CD4-positive, alpha-beta T cell treated with Interleukin-15 for 1 hour (primary cell): ENCODE data around the gene CPSF2.

Experiments used
- DNase-seq: peaks from one replicate; pipeline ENCODE4 v3.0.0-alpha.2; 2020

Gene CPSF2

DNA sequence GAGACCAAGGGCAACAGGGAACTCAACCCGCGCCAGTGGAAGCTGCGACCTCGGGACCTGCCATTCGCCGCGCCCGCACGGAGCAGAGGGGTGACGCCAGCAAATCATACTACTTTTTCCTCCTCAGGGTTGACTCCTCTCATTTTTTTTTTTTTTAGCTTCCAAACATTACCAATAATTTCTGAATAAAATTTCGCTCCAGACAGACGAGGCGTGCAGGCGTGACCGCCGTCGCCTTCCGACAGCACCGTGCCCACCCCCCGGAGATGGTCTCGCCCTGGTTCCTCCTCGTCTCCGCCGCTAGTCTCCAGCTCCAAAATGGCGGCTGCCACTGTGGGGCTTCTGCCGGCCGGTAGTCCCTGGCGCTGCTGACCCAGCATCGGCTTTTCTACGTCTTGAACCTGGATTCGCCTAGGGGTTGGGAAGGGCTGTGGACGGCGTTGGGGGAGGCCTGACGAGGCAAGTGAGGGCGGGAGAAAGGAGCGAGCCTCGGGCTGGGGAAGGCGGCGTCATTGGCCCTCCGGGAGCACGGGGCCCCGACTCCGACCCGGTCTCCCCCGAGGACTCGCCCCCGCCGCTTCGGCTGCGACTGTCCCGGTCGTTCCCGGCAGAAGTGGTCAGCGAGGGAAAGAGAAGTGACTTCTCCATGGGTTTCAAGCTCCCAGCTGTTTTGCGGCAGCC, at the start of gene CPSF2, which contains the start of gene NDUFB1:
Gene CPSF2 (plus strand): TSS at position 300 of the 681 bp plus-strand sequence. CDS start 9,016 bp downstream, outside the sequence.
Gene NDUFB1 (minus strand): TSS at position 37 of the 681 bp plus-strand sequence. CDS start 4,069 bp downstream, outside the sequence.
- peak; percentile 74 for DNase-seq

DNA sequence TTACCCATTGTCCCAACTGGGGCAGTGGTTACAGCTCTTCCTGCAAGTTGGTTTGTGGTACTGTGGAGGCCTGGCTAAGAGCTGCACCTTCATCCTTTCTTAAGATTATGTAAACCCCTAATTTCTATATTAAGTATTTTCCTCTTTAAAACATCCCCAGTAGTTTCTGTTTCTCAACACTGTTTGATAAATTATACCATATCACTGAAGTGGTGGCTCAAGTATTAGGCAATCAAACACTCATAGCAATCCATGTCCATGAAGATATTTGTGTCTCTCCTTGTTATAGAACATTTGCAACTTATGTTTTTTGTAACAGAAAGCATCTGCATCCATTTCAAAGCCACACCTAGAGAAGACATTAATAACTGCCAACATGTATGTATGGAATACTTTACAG, 47.2 kb upstream of the CPSF2 start:
- no peak for DNase-seq

DNA sequence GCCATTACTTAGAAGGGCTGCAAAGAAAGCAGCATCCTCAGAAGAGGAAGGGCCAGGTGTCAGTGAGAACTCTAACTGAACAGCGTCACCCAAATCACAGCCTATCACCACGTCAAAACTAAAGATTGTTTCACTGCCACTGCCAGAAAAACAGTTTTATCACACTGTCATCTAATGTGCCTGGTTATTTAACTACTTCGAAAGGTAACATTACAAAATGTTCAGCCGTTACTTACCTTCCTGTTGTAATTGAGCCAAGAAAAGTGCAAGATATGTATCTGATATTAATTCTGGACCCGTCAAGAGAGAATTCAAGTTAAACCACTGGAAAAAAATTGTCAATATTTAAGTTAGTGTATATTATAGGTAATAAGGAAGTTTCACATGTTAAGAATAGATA, 33.3 kb upstream of the CPSF2 start:
- DNase-seq: no peak

DNA sequence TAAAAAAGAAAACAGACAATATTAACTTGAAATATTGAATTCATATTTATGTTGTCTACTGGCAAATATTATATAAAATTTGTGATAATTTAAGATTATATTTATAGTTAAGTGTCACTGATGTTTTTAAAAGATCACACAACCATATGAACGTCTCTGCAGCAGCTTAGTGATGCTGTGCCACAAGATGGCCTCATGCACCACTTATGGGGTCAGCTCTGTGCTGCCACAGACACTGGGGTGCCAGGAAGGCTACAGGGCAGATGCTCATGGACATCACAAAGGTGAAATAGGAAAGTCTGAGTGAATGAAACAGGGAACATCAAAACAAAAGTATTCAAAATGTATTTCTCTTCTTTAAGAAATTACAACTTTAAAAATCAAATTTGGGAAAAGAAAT, 28.4 kb upstream of the CPSF2 start:
- no peak for DNase-seq

DNA sequence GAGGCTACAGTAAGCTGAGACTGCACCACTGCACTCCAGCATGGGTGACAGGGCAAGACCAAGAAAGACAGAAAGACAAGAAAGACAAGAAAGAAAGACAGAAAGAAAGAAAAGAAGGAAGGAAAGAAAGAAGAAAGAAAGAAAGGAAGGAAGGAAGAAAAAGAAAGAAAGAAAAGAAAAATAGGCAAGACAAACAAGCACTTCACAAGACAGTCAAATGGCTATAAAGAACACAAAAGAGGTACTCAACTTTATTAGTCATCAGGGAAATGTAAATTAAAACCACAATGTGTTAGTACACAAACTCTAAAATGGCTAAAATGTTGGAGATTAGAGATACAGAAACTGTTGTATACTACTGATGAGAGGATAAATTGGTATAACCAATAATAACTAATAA, 22.0 kb upstream of the CPSF2 start:
- no peak for DNase-seq

DNA sequence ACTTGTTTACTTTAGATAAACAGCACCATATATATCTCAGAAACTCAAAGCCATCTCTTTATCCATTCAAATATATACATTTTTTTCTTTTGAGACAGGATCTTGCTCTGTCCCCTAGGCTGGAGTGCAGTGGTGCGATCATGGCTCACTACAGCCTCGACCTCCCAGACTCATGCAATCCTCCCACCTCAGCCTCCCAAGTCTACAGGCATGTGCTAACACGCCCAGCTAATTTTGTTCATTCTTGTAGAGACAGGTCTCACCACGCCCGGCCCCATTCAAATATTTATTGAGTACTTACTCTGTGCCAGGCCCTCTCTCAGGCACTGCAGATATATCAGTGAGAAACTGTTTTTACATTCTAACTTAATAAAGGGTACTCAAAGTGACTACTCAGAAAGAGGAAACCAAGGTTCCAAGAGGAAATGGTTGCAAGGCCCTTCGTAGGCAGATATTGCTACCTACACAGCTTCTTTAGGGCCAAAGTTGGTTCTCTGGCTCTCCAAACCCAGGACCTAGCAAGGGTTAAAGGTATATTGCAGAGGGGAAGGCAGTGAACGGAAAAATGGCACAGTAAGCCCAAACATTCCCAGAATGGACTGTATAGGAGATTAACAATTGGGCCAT, 18.3 kb upstream of the CPSF2 start:
- no peak for DNase-seq

DNA sequence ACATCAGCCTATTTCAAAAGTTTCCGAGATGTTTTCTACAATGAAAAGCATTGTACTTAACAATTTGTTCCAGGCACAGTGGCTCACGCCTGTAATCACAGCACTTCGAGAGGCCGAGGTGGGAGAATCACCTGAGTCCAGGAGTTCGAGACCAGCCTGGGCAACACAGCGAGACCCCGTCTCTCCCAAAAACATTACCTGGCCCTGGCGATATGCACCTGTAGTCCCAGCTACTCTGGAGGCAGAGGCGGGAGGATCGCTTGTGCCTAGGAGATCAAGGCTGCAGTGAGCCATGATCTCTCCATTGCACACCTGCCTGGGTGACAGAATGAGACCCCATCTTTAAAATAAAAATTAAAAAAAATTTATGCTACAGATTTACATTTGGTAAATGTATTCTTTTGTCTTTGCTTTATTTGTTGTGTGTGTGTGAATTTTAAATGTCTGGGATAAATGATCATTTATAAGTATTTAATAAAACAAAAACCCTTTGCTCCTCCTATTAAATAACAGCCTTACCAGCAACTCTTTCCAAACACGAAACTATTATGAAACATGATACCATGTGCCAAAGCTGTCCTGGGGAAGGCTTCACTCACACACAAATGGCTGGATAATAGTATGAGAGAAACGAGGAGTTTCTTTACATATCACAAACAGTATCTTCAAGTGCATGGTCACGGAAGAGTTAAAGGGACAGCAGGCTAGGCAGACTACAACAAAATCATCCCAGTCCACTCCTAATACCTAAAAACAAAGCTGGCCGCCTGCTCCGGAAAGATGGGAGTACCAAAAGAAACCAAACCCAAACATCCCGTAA, 16.5 kb upstream of the CPSF2 start:
- DNase-seq: no peak

DNA sequence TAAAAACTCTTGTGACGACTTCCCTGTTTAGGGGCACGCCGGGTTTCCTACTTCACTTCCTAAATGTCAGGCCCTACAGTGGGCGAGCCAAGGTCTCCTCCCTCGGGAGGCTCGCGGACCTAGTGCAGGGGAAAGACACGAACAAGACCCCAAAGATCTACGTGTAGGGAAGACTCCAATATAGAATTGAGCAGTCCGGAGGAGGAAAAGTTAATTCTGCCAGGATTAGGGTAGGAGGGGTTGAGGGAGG, 16.0 kb upstream of the CPSF2 start:
- no peak for DNase-seq

DNA sequence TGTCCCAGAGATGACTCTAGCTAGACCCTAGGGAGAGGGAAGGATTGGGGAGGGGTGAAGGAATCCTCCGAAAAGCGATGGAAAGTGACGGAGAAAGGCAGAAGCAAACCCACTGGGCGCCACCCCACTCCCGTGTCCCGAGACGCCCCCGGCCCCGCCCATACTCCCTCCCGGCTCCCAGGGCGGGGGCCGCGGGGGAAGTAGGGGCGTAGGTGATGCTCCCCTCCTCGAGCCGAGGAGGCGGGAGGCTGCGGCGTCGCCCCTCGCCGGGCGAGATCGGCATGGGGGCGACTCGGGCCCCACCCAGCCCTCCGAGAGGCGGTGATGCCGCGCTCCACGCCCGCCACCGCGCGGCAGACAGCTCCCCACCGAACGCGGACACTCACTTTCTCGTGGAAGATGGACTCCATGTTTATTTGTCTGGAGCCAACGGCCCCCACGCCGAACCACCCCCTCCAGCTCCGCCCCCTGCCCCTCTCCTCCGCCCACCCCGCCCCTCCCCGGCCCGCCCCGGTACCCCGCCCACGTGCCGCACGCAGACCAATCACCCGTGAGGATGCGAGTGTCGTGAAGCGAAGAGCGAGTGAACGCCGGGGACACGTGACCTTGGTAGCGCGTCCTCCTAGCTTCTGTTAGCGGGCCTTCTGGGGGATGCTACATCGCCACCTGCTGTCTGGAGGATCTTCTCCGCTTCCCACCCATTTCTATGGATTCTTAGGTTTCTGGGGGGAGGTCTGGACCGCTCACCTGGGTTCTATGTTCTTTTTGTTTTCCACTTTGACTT, 15.4 kb upstream of the CPSF2 start, which contains the start of gene ATXN3:
Gene ATXN3 (minus strand): TSS at position 440 of the 784 bp plus-strand sequence. CDS start 30 bp downstream, at position 410.
- peak; percentile 97 for DNase-seq

DNA sequence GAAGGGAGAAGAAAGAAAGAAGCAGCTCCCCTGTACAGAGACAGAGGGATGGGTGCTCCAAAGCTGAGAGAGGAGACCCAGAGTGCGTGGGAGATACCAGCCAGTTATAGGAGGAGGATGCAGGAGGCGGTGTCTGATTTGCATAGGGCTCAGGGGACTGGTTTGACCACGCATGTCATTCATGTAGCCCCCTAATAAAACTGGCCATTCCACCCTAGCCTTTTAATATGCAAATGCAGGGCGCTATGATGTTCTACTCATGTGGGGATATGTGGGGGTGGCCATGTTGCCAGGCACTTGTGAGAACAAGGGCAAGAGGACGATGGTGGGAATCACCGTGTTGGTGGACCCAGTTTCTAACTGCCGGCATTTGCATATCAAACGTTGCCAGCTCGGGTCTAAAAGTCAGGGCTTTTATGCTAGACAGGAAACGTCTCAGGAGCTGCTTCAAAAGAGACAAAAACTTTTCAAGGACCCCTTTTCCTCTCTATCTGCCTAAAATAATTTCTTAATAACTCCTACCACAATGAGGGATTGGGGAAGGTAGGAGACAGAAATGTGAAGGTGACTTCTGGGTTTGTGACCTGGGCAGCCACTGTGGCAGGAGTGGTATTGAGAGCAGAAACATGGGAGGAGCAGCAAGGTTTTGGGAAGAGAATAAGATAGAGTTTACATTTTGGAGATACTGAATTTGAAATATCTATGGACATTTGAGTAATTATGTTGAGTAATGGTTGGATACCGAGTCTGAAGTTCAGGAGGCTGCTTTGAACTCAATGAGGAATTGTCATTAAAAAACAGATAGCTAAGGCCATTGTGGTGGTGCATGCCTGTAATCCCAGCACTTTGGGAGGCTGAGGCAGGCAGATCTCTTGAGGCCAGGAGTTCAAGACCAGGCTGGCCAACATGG, 13.2 kb upstream of the CPSF2 start:
- no peak for DNase-seq

DNA sequence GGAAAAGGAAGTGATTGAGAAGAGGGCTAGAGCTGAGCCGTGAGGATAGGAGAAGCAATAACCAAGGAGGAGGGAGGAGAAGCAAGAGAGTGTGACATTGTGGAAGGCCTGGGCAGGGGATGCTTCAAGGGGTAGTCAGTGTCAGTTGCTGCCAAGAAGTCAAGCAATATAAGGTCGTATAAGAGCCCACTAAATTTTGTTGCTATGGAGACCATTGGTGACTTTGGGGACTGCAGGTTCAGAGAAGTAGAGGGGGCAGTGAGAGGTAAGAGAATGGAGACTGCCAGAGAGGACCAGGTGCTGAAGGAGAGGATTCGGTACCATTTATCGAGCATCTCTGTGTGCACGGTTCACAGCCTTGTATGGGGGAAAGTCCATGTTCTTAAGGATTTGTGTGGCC, 12.3 kb upstream of the CPSF2 start:
- DNase-seq: no peak

DNA sequence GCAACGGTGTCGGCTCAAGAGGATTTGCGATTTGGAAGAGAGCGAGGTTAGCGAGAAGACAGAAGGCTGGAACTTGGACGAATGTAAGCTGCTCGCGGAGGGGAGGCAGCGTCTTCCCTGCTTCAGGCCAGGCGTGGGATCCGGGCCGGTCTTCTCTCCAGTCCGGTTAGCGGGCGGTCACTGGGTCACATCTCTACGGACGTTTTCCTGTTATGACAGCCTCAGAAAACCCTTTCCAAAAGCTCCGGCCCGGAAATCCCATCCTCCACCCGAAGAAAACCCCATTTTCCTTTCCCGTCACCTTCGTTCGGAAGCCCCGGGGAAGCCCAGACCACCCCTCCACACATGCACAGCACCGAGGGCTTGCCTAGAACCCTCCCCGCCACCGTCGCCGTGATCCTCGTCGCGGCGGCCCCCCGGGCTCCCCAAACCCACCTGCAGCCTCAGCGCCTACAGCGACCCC, 531 bp upstream of the CPSF2 start:
- DNase-seq: no peak

DNA sequence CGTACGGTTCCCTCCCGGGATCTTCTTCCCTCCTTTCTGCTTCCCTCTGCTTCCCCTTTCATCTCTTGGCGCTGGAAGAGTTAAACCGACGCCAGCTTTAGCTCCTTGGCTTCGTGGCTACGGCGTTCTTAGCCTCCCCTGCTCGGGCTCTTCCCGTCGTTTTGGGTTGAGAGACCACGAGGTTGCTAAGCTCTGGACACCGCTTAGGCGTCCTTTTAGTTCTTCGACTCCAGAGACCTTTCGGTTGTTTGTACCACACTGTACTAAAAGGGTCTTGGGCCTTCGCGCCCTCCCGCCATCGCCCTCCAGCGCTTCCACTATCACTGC, 545 bp downstream of the CPSF2 start:
- no peak for DNase-seq

DNA sequence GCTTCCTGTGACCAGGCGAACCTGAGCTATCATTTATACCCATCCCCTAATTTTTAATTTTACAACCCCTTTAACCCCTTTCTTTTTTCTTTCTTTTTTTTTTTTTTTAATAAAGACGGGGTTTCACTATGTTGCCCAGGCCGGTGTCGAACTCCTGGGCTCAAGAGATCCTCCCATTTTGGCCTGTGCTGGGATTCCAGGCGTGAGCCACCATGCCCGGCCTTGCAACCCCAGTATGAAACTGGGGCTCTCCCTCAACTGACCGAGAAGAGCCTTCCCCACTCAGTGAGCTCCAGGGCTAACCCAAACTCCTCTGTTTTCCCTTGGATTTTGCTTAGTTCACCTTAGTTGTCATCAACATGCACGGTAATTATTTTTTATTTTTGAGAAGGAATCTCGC, 992 bp downstream of the CPSF2 start:
- DNase-seq: no peak

DNA sequence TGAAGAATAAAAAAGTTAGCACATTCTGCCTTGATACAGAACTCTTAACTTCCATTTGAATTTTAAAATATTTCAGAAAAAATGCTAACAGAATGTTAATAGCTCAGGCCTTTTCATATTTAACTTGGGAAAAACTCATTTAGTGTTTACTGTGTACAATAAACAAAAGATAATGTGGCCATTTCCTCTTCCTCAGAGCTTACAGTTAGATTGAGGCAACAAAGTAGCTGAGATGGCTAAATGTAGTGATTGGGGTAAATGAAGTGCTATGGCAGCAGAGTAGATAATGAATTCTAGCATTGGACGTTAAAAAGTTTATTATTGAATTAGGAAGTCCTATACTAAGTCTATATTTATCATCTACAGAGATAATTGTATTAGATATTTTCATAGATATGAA, 12.7 kb downstream of the CPSF2 start:
- no peak for DNase-seq

DNA sequence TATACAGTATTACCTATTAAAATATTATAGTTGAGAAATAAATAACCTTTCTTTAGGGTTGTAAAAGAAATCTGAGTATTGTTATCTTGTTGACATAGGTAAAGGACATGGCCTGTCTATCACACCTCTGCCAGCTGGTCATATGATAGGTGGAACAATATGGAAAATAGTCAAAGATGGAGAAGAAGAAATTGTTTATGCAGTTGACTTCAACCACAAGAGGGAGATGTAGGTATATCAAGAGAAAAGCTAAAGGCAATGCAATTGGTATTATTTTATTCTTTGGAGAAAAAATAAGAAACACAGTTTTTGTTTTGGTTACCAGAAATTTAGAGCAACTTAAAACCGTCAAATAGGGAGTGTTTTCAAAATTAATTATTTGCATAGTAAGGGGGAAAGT, 13.5 kb downstream of the CPSF2 start:
- DNase-seq: no peak

DNA sequence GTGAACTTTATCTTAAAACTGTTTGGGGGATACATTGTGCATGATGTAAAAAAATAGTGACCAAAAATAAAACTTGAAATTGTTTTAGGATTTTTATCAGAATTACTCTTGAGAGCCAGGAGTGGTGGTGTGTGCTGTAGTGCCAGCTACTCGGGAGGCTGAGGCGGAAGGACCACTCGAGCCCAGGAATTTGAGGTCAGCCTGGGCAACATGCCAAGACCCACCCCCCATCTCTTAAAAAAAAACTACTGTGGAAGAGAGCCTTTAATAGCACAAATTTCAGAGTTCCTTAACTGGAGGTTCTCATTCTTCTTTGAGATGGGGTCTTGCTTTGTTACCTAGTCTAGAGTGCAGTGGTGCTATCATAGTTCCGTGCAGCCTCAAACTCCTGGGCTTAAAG, 21.5 kb downstream of the CPSF2 start:
- DNase-seq: no peak

DNA sequence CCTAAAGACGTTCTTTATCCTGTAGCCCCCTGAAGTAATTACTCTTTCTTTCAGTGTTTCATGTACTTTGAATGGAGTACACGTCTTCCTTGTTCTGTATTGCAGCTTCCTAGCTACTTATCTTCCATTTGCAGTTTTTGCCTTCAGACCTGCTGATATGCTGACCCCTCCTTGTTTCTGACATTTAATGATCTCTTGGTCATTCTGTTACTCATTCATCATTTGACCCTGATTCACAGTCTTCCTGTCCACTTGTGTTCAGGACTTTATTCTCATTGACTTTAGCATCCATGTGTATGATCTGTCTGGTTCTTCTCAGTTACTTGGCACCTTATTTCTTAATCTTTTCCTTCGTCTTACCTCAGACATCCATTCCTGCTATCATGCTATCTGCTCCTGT, 22.2 kb downstream of the CPSF2 start:
- DNase-seq: no peak

DNA sequence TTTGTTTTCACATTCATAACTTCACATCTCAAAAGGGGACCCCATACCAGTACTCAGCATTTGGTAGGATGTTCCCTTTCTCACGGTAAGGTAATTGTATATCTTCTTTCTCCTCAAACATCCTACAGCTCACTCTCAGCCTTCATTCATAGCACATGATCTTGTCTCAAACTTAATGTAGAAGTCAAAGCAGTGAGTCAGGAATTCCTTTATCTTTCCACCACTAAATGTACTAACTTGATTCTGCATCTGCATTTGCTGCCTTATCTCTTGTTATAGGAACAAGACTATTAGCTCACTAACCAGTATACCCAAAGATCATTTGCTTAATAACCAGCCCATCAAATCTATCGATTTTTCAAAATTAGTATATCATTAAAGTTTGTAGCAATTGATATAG, 22.9 kb downstream of the CPSF2 start:
- DNase-seq: no peak

DNA sequence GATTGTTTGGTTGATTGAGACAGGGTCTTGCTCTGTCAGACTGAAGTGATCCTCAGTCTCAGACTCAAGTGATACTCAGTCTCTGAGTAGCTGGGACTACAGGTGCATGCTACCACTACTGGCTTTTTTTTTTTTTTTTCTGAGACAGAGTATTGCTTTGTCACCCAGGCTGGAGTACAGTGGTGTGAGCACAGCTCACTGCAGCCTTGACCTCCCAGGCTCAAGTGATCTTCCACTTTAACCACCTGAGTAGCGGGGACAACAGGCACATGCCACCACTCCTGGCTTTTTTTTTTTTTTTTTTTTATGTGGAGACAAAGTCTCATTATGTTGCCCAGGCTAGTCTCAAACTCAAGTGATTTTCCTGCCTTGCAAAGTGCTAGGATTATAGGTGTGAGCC, 31.8 kb downstream of the CPSF2 start:
- DNase-seq: no peak

DNA sequence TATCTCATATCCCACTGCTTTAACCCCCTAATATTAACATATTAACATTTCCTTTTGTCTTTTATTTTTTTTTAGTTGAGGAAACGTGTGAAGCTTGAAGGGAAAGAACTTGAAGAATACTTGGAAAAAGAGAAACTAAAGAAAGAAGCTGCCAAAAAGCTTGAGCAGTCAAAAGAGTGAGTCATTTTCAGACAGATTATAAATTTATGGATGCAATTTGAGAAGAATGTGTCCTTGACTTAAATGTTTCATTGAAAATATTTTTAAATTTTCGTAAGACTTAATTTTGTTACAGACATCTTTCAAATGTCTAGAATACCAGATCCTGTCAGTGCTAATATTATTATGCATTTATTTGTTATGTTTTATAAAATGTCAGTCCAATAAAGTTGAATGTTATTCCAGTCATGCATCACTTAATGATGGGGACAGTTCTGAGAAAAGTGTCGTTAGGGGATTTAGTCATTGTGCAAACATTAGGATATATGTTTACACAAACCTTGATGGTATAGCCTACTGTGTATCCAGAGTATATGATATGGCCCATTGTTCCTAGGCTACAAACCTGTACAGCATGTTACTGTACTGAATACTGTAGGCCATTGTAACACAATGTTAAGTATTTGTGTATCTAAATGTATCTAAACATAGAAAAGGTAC, 32.6 kb downstream of the CPSF2 start:
- no peak for DNase-seq

DNA sequence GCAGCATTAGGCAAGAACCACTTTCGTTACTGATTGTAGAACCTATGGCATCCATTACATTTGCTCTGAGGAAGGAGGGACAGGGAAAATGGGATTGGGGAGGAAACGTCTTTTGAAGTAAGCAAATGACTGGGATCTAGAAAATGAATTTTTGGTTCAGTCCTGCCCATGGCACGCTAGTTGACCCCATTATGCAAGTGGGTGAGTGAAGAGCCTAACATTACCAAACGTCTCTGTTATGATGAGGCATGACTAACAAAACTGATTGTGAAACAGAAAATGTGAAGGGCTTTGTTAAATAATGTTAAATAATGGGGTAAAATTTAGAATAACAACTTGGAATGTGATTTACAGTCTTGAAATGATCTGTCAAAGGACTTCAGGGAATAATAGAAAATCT, 38.9 kb downstream of the CPSF2 start:
- DNase-seq: peak; percentile 18
